Measurements from ENCODE around the gene MAP4K4. TPM values are rescaled to one million over a fixed set of nuclear protein-coding genes. Genes with fewer than 3 reads are reported as not detected.

MAP4K4 gene
- total and polyA plus RNA-seq, 8 donors = 9.7 to 38.7 (median 15.3) TPM

DNA sequence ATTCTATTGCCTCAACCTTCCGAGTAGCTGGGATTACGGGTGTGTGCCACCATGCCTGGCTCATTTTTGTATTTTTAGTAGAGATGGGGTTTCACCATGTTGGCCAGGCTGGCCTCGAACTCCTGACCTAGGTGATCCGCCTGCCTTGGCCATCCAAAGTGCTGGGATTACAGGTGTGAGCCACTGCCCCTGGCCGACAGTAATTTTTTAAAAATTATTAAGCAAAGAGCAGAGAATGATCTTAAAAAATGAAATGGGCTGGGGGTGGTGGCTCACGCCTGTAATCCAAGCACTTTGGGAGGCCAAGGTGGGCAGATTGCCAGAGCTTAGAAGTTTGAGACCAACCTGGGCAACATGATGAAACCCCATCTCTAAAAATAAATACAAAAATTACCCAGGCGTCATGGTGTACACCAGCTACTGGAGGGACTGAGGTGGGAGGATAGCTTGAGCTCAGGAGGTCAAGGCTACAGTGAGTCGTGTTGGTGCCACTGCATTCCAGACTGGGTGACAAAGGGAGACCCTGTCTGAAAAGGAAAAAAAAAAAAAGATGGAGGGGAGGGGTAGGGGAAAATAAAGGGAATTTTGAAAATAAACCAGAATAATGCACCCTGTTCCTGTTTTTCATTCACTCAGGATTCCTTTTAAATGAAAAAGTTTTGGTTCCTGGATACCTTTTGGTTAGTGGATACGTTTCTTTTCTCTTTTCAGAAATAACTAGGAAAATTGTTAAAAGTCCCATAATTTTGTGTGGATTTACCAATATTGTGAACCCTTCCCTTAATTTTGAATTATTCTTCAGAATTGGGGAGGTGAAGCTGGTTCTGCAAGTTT is 33.9 kb downstream of the MAP4K4 start:
- intact Hi-C loops (cut with DNase I) = no loop called here
- no peak for ATAC-seq
- no peaks in the 10 kb centered on the region for H3K9me3 ChIP-seq
- WGBS, 2 donors = 75 to 80% methylated on average over 9 of the region's 9 CpGs
- peaks cover 5 to 26% (median 11%) of the 10 kb centered on the region in 3 donors for H3K4me1 ChIP-seq
- TF ChIP-seq, protein P1, sequence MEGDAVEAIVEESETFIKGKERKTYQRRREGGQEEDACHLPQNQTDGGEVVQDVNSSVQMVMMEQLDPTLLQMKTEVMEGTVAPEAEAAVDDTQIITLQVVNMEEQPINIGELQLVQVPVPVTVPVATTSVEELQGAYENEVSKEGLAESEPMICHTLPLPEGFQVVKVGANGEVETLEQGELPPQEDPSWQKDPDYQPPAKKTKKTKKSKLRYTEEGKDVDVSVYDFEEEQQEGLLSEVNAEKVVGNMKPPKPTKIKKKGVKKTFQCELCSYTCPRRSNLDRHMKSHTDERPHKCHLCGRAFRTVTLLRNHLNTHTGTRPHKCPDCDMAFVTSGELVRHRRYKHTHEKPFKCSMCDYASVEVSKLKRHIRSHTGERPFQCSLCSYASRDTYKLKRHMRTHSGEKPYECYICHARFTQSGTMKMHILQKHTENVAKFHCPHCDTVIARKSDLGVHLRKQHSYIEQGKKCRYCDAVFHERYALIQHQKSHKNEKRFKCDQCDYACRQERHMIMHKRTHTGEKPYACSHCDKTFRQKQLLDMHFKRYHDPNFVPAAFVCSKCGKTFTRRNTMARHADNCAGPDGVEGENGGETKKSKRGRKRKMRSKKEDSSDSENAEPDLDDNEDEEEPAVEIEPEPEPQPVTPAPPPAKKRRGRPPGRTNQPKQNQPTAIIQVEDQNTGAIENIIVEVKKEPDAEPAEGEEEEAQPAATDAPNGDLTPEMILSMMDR (IDR thresholded peaks at IDR 0.05) = no peak
- FAIRE-seq = no peak
- no peak overlapping the region for H3K4me3 ChIP-seq
- DNase-seq = no peak
- H3K27ac ChIP-seq = no peak overlapping the region
- H3K27me3 ChIP-seq = no peaks in the 10 kb centered on the region
- H3K36me3 ChIP-seq = no peaks in the 10 kb centered on the region

DNA sequence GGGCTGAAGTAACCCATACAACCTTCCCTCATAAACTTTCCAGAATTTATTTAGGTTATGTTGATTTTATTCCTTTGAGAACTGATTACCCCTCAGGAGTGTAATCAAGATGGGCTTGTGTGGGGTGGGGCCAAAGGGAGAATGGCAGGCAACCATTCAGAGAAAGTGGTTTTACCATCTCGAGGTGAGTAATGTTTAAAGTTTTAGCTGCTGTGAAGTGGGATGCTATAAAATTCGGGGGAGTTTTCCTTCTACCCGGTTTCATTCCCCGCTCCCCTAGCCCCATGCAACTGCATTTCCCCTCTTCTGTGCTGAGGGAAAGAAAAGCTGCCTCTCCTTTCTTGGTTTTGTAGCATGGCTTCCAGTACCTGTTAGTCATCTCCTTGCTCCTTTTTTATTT is 34.7 kb downstream of the MAP4K4 start:
- WGBS, 2 donors = 90 to 91% methylated on average over 4 of the region's 4 CpGs
- TF ChIP-seq, protein P1 (IDR thresholded peaks at IDR 0.05) = no peak
- Histone ChIP-seq H3K4me1 (peaks cover 8 to 33% (median 11%) of the 10 kb centered on the region in 3 donors), H3K9me3 (no peaks in the 10 kb centered on the region), H3K36me3 (no peaks in the 10 kb centered on the region), H3K4me3 (no peak overlapping the region), H3K27me3 (no peaks in the 10 kb centered on the region), H3K27ac (no peak overlapping the region)
- ATAC-seq (no peak), DNase-seq (no peak), FAIRE-seq (no peak)
- intact Hi-C loops (cut with DNase I) = no loop called here

DNA sequence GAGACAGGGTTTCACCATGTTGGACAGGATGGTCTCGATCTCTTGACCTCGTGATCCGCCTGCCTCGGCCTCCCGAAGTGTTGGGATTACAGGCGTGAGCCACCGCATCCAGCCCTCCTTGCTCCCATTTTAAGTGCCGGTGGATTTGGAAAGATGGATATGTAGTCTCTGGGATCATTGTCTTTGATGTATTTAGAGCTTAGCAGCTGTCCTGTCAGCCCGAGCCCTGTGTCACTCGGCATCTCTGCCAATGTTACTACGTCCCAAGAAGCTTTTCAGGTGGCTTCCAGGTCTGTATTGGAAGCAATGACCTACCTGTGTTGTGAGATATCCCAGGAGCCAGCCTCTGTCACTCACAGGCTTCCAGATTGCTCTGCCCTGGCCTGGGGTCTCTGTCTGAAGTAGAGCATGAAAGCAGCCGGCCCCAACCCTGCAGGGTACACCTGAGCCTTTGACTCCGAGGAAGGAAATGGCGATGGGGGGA is 35.3 kb downstream of the MAP4K4 start:
- Histone ChIP-seq H3K36me3 (no peaks in the 10 kb centered on the region), H3K4me3 (no peak overlapping the region), H3K9me3 (no peaks in the 10 kb centered on the region), H3K27me3 (no peaks in the 10 kb centered on the region), H3K4me1 (peaks cover 8 to 38% (median 14%) of the 10 kb centered on the region in 3 donors), H3K27ac (no peak overlapping the region)
- TF ChIP-seq, protein P1 (IDR thresholded peaks at IDR 0.05) = no peak
- ATAC-seq = no peak
- intact Hi-C loops (cut with DNase I) = no loop called here
- no peak for FAIRE-seq
- no peak for DNase-seq
- WGBS, 2 donors = 93 to 94% methylated on average over 14 of the region's 14 CpGs

DNA sequence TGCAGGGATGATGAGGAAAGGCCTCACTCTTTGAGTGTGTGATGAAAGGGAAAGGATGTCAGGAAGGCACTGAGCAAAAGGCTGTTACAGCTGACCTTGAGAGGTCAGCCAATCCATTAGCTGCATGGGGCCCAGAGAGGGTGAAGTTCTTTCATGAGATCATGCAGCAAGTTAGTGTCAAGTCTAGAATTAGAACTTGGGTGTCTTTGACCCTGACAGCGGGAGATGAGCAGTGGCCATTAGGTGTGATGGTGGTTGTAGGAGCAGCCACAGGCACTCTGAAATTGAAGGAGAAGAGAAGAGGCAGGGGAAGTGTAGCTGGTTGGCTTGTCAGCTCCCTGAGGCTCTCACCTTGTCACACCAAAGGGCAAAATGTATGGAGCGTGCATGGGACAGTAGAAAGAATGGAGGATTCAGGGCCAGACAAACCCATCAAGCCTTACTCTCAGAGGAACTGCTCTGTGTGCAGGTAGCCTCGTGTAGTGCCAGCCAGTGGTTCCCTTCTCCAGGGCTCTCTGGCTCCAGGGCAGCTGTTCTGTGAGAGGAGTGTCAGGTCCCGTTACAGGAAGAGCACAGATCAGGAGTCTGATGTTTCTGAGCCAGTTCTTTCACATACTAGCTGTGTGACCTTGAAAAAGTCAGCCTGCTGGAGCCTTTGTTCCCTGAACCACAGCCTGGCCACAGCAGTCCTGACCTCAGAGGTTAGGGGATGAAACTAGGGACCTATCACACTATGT is 35.9 kb downstream of the MAP4K4 start:
- H3K36me3 ChIP-seq = no peaks in the 10 kb centered on the region
- H3K4me3 ChIP-seq = no peak overlapping the region
- FAIRE-seq (no peak), DNase-seq (no peak), ATAC-seq (peak in 3 of 4 donors; percentile 14 to 35 (median 14))
- intact Hi-C loops (cut with DNase I) = no loop called here
- no peaks in the 10 kb centered on the region for H3K9me3 ChIP-seq
- TF ChIP-seq, protein P1 (IDR thresholded peaks at IDR 0.05) = no peak
- WGBS, 2 donors = 57 to 58% methylated on average over 4 of the region's 4 CpGs
- peaks cover 8 to 44% (median 19%) of the 10 kb centered on the region in 3 donors for H3K4me1 ChIP-seq
- no peak overlapping the region for H3K27ac ChIP-seq
- H3K27me3 ChIP-seq = no peaks in the 10 kb centered on the region

All from pancreas (tissue), 10 donors.